Measurements from ENCODE around the gene LGR5.

LGR5 gene

GRCh38 chr12:71599210-71599609 is 159.6 kb downstream of the LGR5 start:
- DNase-seq (ENCODE audit: low spot score), result no peak

- DNase-seq (ENCODE audit: low spot score), result no peak
These were observed 161.9 kb downstream of the LGR5 start for GRCh38 chr12:71601546-71601945.

GRCh38 chr12:71602761-71603577 is 163.4 kb downstream of the LGR5 start:
- DNase-seq (ENCODE audit: low spot score), result no peak

- DNase-seq (ENCODE audit: low spot score), result no peak
These were observed 165.4 kb downstream of the LGR5 start for GRCh38 chr12:71605039-71605438.

GRCh38 chr12:71607494-71608330 is 168.1 kb downstream of the LGR5 start:
- DNase-seq (ENCODE audit: low spot score), result no peak

GRCh38 chr12:71610031-71610795 is 170.6 kb downstream of the LGR5 start:
- DNase-seq (ENCODE audit: low spot score), result no peak

- DNase-seq (ENCODE audit: low spot score), result no peak
These were observed 182.3 kb downstream of the LGR5 start for GRCh38 chr12:71621938-71622337.

GRCh38 chr12:71625476-71625875 is 185.9 kb downstream of the LGR5 start:
- no peak for DNase-seq (ENCODE audit: low spot score)

GRCh38 chr12:71626098-71626497 is 186.5 kb downstream of the LGR5 start:
- DNase-seq (ENCODE audit: low spot score), result peak; percentile 8

- no peak for DNase-seq (ENCODE audit: low spot score)
These were observed 187.2 kb downstream of the LGR5 start for GRCh38 chr12:71626768-71627167.

- DNase-seq (ENCODE audit: low spot score), result no peak
These were observed 187.9 kb downstream of the LGR5 start for GRCh38 chr12:71627438-71628002.

Measured in germinal center (tissue), 1 donor.